OCI-LY3 (cell line): ENCODE measurements around the gene TBC1D13.
A peak's percentile ranks its signal among the peaks of the same experiment; 100 is the strongest.

Source experiments
- H2AFZ ChIP-seq: fragments of 200-600, 300-600 bp; shearing (Covaris generic); 2 replicates; pipeline ENCODE4 v1.6.0; 2014; ENCODE audit warnings: antibody characterized with exemption, low read depth, low read length
- H3K27ac ChIP-seq: fragments of 200-600, 300-600 bp; sonication (generic); 2 replicates; pipeline ENCODE4 v1.5.1; 2014; ENCODE audit warnings: mild to moderate bottlenecking, low read length, moderate library complexity, mixed read lengths
- H3K27me3 ChIP-seq: fragments of 200-600, 300-600 bp; sonication (generic); 2 replicates; pipeline ENCODE4 v1.6.1; 2014; ENCODE audit warnings: low read depth, low read length, mixed read lengths
- H3K36me3 ChIP-seq: fragments of 200-600, 300-600 bp; sonication (generic); replicated peaks from 2 replicates; pipeline ENCODE3; 2014; ENCODE audit warnings: low read depth, low read length, mixed read lengths
- H3K4me1 ChIP-seq: fragments of 300-600, 200-600 bp; sonication (generic); 2 replicates; pipeline ENCODE4 v1.6.1; 2014; ENCODE audit warnings: low read length, mixed read lengths
- H3K4me2 ChIP-seq: fragments of 200-600, 300-600 bp; sonication (generic); 2 replicates; pipeline ENCODE4 v1.6.1; 2014; ENCODE audit warnings: low read length, mixed read lengths
- H3K4me3 ChIP-seq: fragments of 300-600, 200-600 bp; sonication (generic); 2 replicates; pipeline ENCODE4 v1.5.1; 2014; ENCODE audit warnings: antibody characterized with exemption, mild to moderate bottlenecking, low read length, moderate library complexity
- H3K79me2 ChIP-seq: fragments of 300-600, 200-600 bp; shearing (Covaris generic); 2 replicates; pipeline ENCODE4 v1.6.1; 2014; ENCODE audit warnings: mild to moderate bottlenecking, low read length, mixed read lengths
- H3K9ac ChIP-seq: fragments of 300-600, 200-600 bp; shearing (Covaris generic); 2 replicates; pipeline ENCODE4 v1.6.0; 2014; ENCODE audit warnings: mild to moderate bottlenecking, low read length, moderate library complexity
- H3K9me3 ChIP-seq: fragments of 200-600, 300-600 bp; shearing (Covaris generic); 2 replicates; pipeline ENCODE4 v1.6.1; 2014; ENCODE audit warnings: low read length, mixed read lengths; ENCODE audit not compliant: insufficient read depth
- H4K20me1 ChIP-seq: fragments of 200-600, 300-600 bp; sonication (generic); 2 replicates; pipeline ENCODE4 v1.6.1; 2016; ENCODE audit warnings: low read length, mixed read lengths; ENCODE audit not compliant: insufficient read depth
- CTCF ChIP-seq: fragments of 200-600, 300-600 bp; sonication (generic); IDR thresholded peaks from 2 replicates; pipeline ENCODE4 v1.5.1; 2014; ENCODE audit warnings: antibody characterized with exemption, low read length, low read depth
- EZH2phosphoT487 ChIP-seq: fragments of 200-600 bp; shearing (Covaris generic); IDR thresholded peaks from 2 replicates; pipeline ENCODE4 v1.6.1; 2018; ENCODE audit warnings: antibody characterized with exemption, mixed run types, low read depth

TBC1D13 gene

GRCh38 chr9:128810873-128811272, 23.8 kb downstream of the TBC1D13 start:
- Histone ChIP-seq H3K27me3 (no peaks in the 10 kb centered on the region), H4K20me1 (no peaks in the 10 kb centered on the region), H3K9ac (no peak overlapping the region), H3K27ac (no peak overlapping the region), H2AFZ (no peak overlapping the region), H3K4me3 (no peak overlapping the region), H3K4me2 (no peak overlapping the region), H3K36me3 (peaks cover 8% of the 10 kb centered on the region), H3K79me2 (no peaks in the 10 kb centered on the region), H3K9me3 (no peaks in the 10 kb centered on the region), H3K4me1 (no peaks in the 10 kb centered on the region)
- no peak for TF ChIP-seq EZH2phosphoT487
- no peak for TF ChIP-seq CTCF

GRCh38 chr9:128818099-128818838, 31.2 kb downstream of the TBC1D13 start, which contains the start of gene ENDOG:
Gene ENDOG (plus strand): TSS chr9:128818500. CDS start chr9:128818685, 185 bp downstream.
- H3K9ac ChIP-seq: peak within 1 kb of the TSS; percentile 55; the same call in 1 of the 2 replicates

GRCh38 chr9:128818839-128819715, 32.0 kb downstream of the TBC1D13 start:
- peak overlapping the region; percentile 55; the same call in 1 of the 2 replicates for H3K9ac ChIP-seq

More at GRCh38 chr9:128818099-128818838, 31.2 kb downstream of the TBC1D13 start, which contains the start of gene ENDOG:
- H3K36me3 ChIP-seq: peaks cover 4% of the 10 kb centered on the region
- peak within 1 kb of the TSS; percentile 87; the same call in 1 of the 2 replicates for H2AFZ ChIP-seq
- no peak within 1 kb of the TSS for H3K27ac ChIP-seq
- H3K9me3 ChIP-seq: no peaks in the 10 kb centered on the region
- H3K4me1 ChIP-seq: no peaks in the 10 kb centered on the region
- no peaks in the 10 kb centered on the region for H3K27me3 ChIP-seq
- H3K79me2 ChIP-seq: no peaks in the 10 kb centered on the region
- peak within 1 kb of the TSS; percentile 84 for H3K4me3 ChIP-seq
- peak; percentile 71 for TF ChIP-seq CTCF
- no peak for TF ChIP-seq EZH2phosphoT487
- H4K20me1 ChIP-seq: no peaks in the 10 kb centered on the region
- H3K4me2 ChIP-seq: peak within 1 kb of the TSS; percentile 70

More at GRCh38 chr9:128818839-128819715, 32.0 kb downstream of the TBC1D13 start:
- Histone ChIP-seq H3K79me2 (no peaks in the 10 kb centered on the region), H3K27me3 (no peaks in the 10 kb centered on the region), H3K9me3 (no peaks in the 10 kb centered on the region), H3K4me3 (peak overlapping the region; percentile 84), H4K20me1 (no peaks in the 10 kb centered on the region), H3K36me3 (peaks cover 8% of the 10 kb centered on the region), H3K4me2 (peak overlapping the region; percentile 65), H2AFZ (no peak overlapping the region), H3K4me1 (no peaks in the 10 kb centered on the region), H3K27ac (no peak overlapping the region)
- TF ChIP-seq EZH2phosphoT487: no peak
- TF ChIP-seq CTCF: no peak
